ENCODE data around the gene DOCK2.

The DOCK2 gene

DNA sequence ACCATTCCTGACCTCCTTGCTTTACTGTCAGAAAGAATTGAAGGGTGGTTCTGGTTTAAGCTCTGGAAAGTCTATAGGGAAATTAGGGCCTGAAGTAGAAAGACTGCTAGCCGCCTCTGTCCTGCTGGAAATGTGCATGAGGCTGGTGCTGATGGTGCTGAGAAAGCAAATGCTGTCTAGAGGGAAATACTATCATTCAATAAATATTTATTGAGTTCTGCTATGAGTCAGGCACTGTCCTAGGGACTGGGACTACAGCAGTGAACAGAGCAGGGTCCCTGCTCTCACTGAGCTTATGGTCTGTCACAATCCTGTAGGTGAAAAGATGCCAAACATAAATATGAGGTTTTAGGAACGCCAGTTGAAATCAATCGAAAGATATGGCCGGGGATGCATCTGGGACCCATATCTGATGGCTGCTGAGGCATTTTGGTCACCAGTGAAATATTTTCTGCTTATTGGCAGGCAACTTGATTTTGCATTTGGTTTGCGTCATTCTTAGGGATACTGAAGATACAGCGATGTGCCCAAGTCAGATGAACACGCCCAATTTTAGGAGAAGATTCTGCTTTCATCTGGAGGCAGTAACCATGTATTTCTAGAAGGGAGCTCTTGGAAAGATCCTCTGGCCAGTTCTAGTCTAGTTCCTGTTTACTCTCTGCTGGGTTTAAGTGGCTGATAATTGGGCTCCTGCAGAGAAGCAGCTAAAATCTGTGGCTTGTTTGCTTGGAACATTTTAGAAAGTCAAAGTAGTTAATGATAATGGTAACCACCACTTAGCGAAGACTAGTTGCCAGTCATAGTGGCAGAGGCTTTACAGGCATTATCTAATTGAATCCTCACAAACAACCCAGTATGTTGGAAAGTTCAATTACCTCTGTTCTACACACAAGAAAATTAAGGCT is 269.9 kb downstream of the DOCK2 start:
- TF ChIP-seq ZNF274 (IDR thresholded peaks at IDR 0.05; ENCODE audit: low read depth, low read length), result no peak
- no peak overlapping the region for H3K4me3 ChIP-seq (ENCODE audit: low read length)

DNA sequence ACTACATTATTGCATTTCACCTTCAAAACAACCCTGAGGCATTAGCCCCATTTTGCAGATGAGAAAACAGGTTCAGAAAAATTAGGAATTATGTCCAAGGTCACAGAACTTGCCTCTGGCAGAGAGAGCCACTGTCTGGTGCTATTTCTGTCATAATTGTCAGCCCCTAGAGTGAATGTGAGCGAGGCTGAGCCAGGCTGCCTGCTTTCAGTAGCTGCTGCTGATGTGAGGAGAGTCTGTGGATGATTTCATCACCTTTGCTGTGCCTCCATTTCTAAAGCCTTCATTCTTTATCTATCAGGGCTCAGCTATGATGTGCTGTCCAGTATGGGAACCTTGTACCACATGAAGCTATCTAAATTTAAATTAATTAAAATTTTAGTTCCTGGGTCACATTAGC is 271.8 kb downstream of the DOCK2 start:
- no peak for TF ChIP-seq ZNF274 (IDR thresholded peaks at IDR 0.05; ENCODE audit: low read depth, low read length)
- H3K4me3 ChIP-seq (ENCODE audit: low read length), result no peak overlapping the region

DNA sequence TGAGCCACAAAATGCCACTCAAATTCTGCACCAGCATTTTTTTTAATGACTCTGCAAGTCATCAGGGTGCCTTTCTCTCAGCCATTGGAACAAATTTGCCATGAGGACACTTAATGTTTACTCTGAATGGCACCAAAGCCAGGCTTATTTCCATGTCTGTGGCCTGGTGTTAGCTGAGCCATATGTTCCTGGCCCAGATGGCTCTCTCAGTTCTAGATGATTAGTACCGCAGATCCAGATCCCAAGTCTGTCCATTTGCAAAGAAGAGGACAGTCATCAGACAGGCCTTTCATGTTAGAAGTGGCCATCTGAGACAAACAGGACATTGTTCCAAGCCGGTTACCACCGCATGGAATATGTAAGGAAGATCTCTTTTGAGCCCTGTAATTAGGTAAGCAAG is 272.9 kb downstream of the DOCK2 start:
- H3K4me3 ChIP-seq (ENCODE audit: low read length), result no peak overlapping the region
- no peak for TF ChIP-seq ZNF274 (IDR thresholded peaks at IDR 0.05; ENCODE audit: low read depth, low read length)

DNA sequence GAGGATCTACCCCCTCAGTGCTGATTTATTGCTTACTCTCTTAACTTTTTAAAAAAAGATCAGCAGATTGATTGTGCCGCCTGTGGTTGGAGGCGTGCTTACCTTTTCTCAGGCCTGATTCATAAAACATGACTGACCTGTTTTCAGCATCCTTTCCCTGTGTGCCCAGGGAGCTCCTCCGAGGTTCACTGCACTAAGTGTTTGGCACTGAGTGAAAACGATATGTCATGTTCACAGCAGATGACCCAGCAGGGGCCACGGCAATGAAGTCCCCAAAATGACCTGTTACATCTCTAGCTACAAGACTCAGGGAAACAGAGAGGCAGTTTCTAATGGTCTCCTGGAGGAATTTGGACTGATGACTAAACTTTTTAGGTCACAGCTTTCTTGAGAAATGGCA is 273.3 kb downstream of the DOCK2 start:
- TF ChIP-seq ZNF274 (IDR thresholded peaks at IDR 0.05; ENCODE audit: low read depth, low read length), result no peak
- no peak overlapping the region for H3K4me3 ChIP-seq (ENCODE audit: low read length)

DNA sequence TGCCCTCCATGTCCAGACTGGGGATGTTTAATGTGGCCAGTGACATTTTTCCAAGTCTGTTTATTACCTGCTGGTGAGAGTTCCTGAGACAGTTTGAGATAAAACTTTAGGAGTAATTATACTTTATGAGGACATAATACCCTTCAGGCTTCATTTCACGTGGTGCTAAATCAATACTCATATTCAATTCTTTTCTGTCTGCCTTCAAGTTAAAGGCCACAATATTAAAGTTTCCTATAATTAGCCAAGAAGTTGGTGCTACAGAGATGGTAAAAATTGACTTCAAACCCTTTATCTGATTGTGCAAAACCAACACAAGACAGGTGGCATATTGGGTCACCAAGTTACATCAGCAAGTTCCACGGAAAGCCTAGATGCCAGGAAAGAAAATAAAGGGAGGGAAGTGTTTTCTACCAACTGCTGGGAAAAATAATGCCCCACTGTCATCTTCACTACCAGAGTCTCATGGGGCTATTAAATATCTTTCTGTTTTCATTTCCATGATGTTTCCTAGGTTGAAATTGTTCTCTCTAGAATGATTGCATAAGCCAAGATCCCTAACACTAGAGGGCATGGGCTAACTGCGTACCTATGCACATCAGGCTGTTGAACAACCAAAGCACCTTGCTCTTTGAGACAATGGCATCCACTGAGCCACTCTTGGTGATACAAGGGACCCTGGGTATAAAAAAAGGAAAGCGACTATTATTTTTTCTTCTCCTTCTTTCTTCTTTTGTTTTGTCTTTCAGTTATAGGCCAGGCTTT is 274.6 kb downstream of the DOCK2 start:
- H3K4me3 ChIP-seq (ENCODE audit: low read length), result no peak overlapping the region
- TF ChIP-seq ZNF274 (IDR thresholded peaks at IDR 0.05; ENCODE audit: low read depth, low read length), result no peak

DNA sequence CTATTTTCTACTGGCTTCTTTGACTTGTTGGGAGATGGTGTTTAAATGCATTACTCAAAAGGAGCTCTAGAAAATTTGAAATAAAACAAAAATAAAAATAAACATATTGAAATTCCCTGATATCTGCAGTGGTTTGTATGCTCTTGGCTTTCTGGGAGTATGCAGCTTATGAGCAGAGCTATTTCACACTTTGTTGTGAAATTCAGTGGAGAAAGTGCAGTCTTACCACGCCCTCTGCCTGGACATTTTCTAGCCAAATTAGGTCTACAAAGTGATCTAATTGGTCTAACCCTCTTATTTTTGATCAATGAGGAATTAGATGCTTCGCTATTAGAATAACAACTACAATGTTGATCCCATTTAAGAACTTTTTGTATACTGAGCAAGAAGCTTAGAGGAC is 276.4 kb downstream of the DOCK2 start:
- no peak for TF ChIP-seq ZNF274 (IDR thresholded peaks at IDR 0.05; ENCODE audit: low read depth, low read length)
- H3K4me3 ChIP-seq (ENCODE audit: low read length), result no peak overlapping the region

DNA sequence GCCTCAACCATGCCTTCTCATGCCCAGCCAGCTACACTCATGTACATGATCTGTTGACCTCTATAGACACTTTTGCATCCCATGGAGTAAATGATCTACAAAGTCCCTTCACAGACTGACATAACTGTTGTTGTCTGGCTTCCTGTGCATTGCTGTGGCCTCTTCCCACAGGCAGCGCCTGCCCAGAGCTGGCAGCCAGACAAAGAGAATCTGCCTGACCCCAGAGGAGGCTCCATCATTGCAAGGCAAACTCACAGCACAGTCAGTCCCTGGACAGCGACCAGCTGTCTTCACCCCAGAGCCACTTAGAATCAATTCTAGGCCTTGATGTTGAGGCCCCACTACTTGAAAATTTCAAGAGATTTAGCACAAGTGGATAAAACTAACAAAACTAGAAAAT is 277.7 kb downstream of the DOCK2 start:
- TF ChIP-seq ZNF274 (IDR thresholded peaks at IDR 0.05; ENCODE audit: low read depth, low read length), result no peak

DNA sequence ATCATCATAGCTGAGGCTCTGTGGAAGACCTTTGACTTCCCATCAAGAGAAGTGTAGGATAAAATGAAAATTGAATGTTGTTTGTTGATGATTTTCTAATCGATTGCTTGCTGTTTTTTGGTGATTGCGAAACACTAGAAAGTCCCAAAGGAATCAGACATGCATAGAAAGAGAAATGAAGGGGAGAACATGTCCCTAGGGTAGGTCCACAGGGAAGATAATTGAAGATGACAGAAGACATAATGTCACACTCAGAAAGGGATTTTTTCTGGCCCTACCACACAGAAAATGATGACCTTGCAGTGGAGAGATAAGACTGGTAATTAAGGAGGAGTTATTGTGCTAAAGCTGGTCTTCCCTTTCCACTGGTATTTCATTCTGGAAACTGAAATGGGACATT is 280.4 kb downstream of the DOCK2 start:
- no peak overlapping the region for H3K4me3 ChIP-seq (ENCODE audit: low read length)
- TF ChIP-seq ZNF274 (IDR thresholded peaks at IDR 0.05; ENCODE audit: low read depth, low read length), result no peak

More for the DNA sequence above, 277.7 kb downstream of the DOCK2 start:
- H3K4me3 ChIP-seq (ENCODE audit: low read length), result no peak overlapping the region

DNA sequence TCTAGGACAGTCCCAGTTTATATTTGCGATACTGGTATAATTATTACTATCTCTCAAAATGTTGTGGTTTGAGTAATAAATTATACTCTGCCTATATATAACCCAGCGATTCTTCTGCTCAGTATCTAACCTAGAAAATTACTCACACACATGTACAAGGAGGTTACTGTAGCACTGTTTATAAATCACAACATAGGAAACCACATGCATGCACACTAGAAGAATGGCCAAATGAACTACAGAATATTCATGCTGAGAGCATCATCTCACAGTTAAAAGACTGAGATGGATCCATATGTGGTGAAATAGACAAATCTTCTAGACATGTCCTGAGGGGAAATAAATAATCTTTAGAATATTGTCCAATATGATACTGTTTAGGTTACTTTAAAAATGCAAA is 281.2 kb downstream of the DOCK2 start:
- no peak for TF ChIP-seq ZNF274 (IDR thresholded peaks at IDR 0.05; ENCODE audit: low read depth, low read length)
- H3K4me3 ChIP-seq (ENCODE audit: low read length), result no peak overlapping the region

DNA sequence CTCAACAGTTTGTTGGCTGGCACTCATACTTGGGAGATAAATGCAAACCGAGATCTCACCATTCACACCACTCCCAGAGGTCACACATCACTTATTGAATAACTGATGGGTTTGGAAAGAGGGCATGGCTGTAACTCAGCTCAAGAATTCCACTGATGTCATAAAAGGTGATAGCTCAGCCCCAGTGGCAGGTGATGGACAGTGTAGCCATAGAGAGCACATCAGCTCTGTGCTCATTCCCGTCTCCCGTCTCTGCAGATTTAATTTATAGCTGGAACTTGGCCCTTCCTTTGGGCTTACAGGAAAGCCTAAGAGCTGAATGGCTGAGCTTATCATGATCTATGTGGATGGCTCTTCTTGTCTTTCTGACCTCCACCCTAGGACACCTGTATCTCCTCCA is 283.4 kb downstream of the DOCK2 start:
- TF ChIP-seq ZNF274 (IDR thresholded peaks at IDR 0.05; ENCODE audit: low read depth, low read length), result no peak
- H3K4me3 ChIP-seq (ENCODE audit: low read length), result no peak overlapping the region

DNA sequence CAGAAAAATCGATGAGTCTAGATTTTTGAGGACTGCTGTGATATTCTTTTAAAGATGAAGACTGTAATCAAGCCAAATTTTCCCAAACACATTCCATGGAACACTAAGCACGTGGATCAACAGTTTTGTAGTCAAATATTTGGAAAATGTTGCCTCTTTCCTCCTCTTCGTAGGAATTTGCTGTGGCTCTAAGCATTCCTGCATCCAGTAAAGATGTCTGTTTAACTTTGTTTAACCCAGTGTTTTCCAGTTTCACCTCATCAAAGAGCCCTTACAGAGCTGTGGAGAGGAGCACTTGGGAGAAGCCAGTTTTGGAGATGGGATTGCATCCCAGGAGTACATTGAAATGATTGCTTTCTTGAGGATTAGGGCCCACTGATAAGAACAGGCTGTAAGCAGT is 284.3 kb downstream of the DOCK2 start:
- no peak for TF ChIP-seq ZNF274 (IDR thresholded peaks at IDR 0.05; ENCODE audit: low read depth, low read length)
- no peak overlapping the region for H3K4me3 ChIP-seq (ENCODE audit: low read length)

DNA sequence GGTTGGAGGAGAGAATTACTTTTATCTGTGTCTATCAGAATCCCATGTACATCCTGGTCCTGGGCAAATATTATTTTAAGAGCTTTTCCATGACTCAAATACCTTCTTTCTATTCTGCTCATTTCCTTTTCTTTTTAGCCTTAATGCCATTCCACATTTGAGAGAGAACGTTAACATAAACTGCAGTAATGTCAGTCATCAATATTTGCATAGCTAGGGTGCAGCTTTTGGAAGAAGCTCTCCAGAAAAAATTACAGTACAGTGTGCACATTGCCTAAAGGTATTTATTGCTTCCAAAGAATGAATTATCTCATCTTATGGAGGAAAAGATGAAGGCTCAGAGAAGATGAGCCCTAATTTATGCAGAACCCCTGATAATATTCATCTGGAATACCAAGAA is 284.9 kb downstream of the DOCK2 start:
- no peak for TF ChIP-seq ZNF274 (IDR thresholded peaks at IDR 0.05; ENCODE audit: low read depth, low read length)
- H3K4me3 ChIP-seq (ENCODE audit: low read length), result no peak overlapping the region

DNA sequence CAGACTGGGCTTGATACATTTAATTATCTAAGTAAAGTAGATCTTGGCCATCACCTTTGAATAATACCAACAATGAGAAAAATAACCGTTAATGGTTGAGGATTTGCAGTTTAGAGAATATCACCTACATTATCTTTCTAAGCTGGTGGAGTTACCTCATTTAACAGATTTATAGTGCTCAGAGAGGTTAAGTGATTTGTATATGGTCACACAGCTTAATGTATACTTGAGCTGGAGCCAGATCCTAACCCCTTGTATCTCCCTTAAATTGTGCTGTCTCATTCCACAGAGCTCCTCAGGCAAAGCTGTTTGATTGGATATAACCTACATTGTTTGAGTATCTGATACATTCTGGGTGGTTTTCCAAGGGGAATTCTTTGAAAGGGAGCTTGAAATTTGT is 285.4 kb downstream of the DOCK2 start:
- H3K4me3 ChIP-seq (ENCODE audit: low read length), result no peak overlapping the region
- TF ChIP-seq ZNF274 (IDR thresholded peaks at IDR 0.05; ENCODE audit: low read depth, low read length), result no peak

DNA sequence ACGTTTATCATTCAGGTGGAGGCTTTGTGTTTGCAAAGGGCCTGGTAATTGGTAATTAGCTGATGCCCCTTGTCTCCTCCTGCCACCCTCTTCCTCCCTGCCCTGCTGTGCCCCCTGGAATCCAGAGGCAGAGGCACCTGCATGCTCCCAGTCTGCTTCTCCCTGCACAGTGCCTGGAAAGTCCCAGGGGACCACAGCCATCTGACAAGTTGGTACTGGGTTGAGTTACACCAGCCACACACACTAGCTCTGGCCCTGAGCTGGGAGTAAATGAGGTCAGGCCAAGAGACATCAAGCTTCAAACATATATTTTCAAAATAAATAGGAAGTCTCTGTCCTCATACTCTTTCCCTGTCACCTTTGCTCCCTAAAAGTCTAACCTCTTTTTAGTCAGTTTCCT is 286.9 kb downstream of the DOCK2 start:
- no peak overlapping the region for H3K4me3 ChIP-seq (ENCODE audit: low read length)
- TF ChIP-seq ZNF274 (IDR thresholded peaks at IDR 0.05; ENCODE audit: low read depth, low read length), result no peak

DNA sequence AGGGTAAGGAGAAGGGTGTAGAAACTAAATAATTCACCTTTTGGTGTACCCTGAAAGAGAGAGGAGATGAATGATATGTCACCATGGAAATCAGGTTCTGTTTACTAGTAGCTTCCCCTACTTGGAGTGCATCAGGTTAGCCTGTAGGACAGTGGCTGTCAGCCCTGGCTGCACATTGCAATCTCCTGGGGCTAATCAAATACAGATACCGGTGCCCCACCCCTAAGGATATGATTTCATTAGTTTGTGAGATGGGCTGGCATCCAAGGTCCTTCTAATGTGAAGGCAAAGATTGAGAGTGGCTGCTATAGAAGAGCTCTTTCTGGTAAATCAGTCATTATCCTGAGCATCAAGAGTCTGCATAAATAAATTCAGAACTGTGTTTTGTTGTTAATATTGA is 296.1 kb downstream of the DOCK2 start:
- TF ChIP-seq ZNF274 (IDR thresholded peaks at IDR 0.05; ENCODE audit: low read depth, low read length), result no peak
- H3K4me3 ChIP-seq (ENCODE audit: low read length), result no peak overlapping the region

All from GM08714 (cell line).